Limb (tissue), 2 donors: ENCODE measurements around the gene HILPDA.
A peak's percentile ranks its signal among the peaks of the same experiment; 100 is the strongest.

Source experiments
- DNase-seq, 2 donors: peaks; one replicate each; pipeline ENCODE4 v3.0.0-alpha.2; 2016; ENCODE audit errors: extremely low spot score in 2 of 2

HILPDA gene

GRCh38 chr7:128455543-128456254 is at the start of gene HILPDA:
TSS of gene HILPDA (plus strand) at chr7:128455878. CDS start at chr7:128457269, 1,391 bp downstream.
- DNase-seq = peak; percentile 92 to 93

GRCh38 chr7:128406314-128407232 is 49.1 kb upstream of the HILPDA start:
- DNase-seq = no peak

GRCh38 chr7:128407233-128407589 is 48.5 kb upstream of the HILPDA start:
- DNase-seq = peak in 1 of 2 donors; percentile 29

GRCh38 chr7:128407751-128408708 is 47.6 kb upstream of the HILPDA start:
- peak in 1 of 2 donors; percentile 39 for DNase-seq

GRCh38 chr7:128408709-128409595 is 46.7 kb upstream of the HILPDA start:
- DNase-seq = peak in 1 of 2 donors; percentile 52

- DNase-seq = peak; percentile 55 to 90
Observed at GRCh38 chr7:128409596-128410450, 45.9 kb upstream of the HILPDA start, which contains the start of gene IMPDH1. TSS of gene IMPDH1 (minus strand) at chr7:128409982. CDS start at chr7:128409901, 81 bp downstream.

- no peak for DNase-seq
Observed at GRCh38 chr7:128410451-128410753, 45.3 kb upstream of the HILPDA start.

- DNase-seq = no peak
Observed at GRCh38 chr7:128415217-128415785, 40.4 kb upstream of the HILPDA start.

GRCh38 chr7:128417071-128417470 is 38.6 kb upstream of the HILPDA start:
- DNase-seq = no peak

- DNase-seq = no peak
Observed at GRCh38 chr7:128419257-128419656, 36.4 kb upstream of the HILPDA start.

GRCh38 chr7:128420773-128421172 is 34.9 kb upstream of the HILPDA start:
- no peak for DNase-seq

GRCh38 chr7:128421384-128421783 is 34.3 kb upstream of the HILPDA start:
- DNase-seq = no peak

GRCh38 chr7:128422037-128422436 is 33.6 kb upstream of the HILPDA start:
- no peak for DNase-seq

- DNase-seq = no peak
Observed at GRCh38 chr7:128422842-128423241, 32.8 kb upstream of the HILPDA start.

GRCh38 chr7:128424686-128425275 is 30.9 kb upstream of the HILPDA start:
- no peak for DNase-seq

GRCh38 chr7:128425850-128426249 is 29.8 kb upstream of the HILPDA start:
- peak in 1 of 2 donors; percentile 74 for DNase-seq

GRCh38 chr7:128427289-128427891 is 28.3 kb upstream of the HILPDA start:
- peak in 1 of 2 donors; percentile 83 for DNase-seq

GRCh38 chr7:128430207-128430606 is 25.5 kb upstream of the HILPDA start:
- no peak for DNase-seq
